ENCODE data around the gene FNIP1.
"Not testable (repeated sequence)": the region's sequence is repeated elsewhere in the genome, so short reads cannot be mapped to it uniquely, and the experiment has no call there.

DNA sequence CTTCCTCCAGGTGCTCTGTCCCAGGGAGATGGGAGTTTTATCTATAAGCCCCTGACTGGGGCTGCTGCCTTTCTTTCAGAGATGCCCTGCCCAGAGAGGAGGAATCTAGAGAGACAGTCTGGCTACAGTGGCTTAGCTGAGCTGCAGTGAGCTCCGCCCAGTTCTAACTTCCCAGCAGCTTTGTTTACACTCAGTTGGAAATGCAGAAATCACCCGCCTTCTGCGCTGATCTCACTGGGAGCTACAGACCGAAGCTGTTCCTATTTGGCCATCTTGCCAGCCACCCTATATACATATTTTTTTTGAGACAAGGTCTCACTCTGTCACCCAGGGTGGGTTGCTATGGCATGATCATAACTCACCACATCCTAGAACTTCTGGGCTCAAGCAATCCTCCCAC, 67.5 kb downstream of the FNIP1 start:
- TF ChIP-seq POLR2A, POLR2AphosphoS5 (IDR thresholded peaks at IDR 0.05): not testable (repeated sequence)
- TF ChIP-seq, protein P1, sequence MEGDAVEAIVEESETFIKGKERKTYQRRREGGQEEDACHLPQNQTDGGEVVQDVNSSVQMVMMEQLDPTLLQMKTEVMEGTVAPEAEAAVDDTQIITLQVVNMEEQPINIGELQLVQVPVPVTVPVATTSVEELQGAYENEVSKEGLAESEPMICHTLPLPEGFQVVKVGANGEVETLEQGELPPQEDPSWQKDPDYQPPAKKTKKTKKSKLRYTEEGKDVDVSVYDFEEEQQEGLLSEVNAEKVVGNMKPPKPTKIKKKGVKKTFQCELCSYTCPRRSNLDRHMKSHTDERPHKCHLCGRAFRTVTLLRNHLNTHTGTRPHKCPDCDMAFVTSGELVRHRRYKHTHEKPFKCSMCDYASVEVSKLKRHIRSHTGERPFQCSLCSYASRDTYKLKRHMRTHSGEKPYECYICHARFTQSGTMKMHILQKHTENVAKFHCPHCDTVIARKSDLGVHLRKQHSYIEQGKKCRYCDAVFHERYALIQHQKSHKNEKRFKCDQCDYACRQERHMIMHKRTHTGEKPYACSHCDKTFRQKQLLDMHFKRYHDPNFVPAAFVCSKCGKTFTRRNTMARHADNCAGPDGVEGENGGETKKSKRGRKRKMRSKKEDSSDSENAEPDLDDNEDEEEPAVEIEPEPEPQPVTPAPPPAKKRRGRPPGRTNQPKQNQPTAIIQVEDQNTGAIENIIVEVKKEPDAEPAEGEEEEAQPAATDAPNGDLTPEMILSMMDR (IDR thresholded peaks at IDR 0.05 in 8 of 11, conservative IDR thresholded peaks at IDR 0.05 in 3 of 11) = not testable (repeated sequence)

All from spleen (tissue), 7 donors.